Colonic mucosa (tissue), 4 donors: Measurements from ENCODE around the gene ALG12. TPM values are rescaled to one million over a fixed set of nuclear protein-coding genes. Genes with fewer than 3 reads are reported as not detected.

ENCODE experiments used
- DNase-seq: peaks from one replicate; pipeline ENCODE4 v3.0.0-alpha.2; 2020
- H3K27ac ChIP-seq: fragments of 200-600 bp; one replicate; pipeline ENCODE4 v1.8.0; 2021
- H3K27me3 ChIP-seq: fragments of 200-600 bp; one replicate; pipeline ENCODE4 v1.8.0; 2021
- H3K36me3 ChIP-seq: fragments of 200-600 bp; one replicate; pipeline ENCODE4 v1.8.0; 2021
- H3K4me1 ChIP-seq: fragments of 200-600 bp; one replicate; pipeline ENCODE4 v1.8.0; 2021; ENCODE audit warnings: mild to moderate bottlenecking
- H3K4me3 ChIP-seq: fragments of 200-600 bp; one replicate; pipeline ENCODE4 v1.8.0; 2021
- H3K9ac ChIP-seq, 2 donors: one replicate each; pipeline ENCODE4 v1.7.0; 2013; ENCODE audit warnings: control low read depth in 2 of 2, low read depth in 2 of 2, low read length in 2 of 2
- H3K9me3 ChIP-seq: fragments of 200-600 bp; one replicate; pipeline ENCODE4 v1.8.0; 2021
- intact Hi-C: fragments of 100-400 bp; cut with DNase I; formaldehyde crosslinking; loops from one replicate; pipeline ENCODE4 v1.14.1; 2022
- total RNA-seq, 2 donors: library from RNA; stranded (reverse); fragmentation: NEBNext Ultra II Directional in 1 of 2; extraction: Animal tissue kit (Norgen Biotek cat#: 25700) in 1 of 2; gene quantifications; one replicate each; pipeline ENCODE4 v1.2.1, GENCODE V29; 2021
- TF ChIP-seq, protein P1 (sequence below): fragments of 200-600 bp; IDR thresholded peaks from one replicate; pipeline ENCODE4 v1.8.0; 2022; ENCODE audit warnings: antibody characterized with exemption, mild to moderate bottlenecking
- donor health status: healthy.
- donor health status: DM: no; HTN: no; CAD: no.
- donor health status: DM: no; HTN: no; CAD: no.

The ALG12 gene
- total RNA-seq, 2 donors from 2014 or later, result 17.8 to 43.5 TPM

DNA sequence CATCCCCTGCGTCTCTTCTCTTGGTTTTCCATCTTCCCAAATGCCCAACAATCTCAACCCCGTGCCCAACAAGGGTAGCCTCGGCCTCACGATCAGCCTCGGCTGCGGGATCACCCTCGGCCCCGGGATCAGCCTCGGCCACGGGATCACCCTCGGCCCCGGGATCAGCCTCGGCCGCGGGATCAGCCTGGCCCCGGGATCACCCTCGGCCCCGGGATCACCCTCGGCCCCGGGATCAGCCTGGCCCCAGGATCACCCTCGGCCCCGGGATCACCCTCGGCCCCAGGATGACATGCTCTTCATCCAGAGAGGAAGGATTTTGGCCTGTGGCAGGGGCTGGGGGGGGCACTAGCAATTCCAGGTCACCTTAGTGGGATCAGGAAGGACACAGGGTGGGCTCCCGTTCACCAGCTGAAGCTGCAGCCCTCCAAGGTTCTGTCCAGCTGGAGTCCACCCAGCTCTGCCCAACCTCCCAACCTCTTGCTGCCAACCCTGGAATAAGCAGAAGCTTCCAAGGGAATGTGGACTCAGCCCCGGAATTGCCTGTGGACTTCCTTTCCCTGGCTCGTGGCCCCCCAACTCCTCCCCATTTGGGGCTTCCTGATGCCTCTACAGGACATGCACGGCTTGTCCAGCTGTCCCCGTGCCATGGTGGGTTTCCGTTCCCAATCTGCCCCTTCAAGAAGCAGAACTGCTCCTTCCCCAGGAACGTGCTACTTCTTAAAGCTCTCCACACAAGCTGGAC is 6.2 kb downstream of the ALG12 start:
- no peak for DNase-seq
- Histone ChIP-seq H3K27me3 (no peaks in the 10 kb centered on the region), H3K4me3 (no peak overlapping the region), H3K9ac (no peak overlapping the region), H3K9me3 (no peaks in the 10 kb centered on the region), H3K36me3 (no peaks in the 10 kb centered on the region), H3K4me1 (no peaks in the 10 kb centered on the region), H3K27ac (no peak overlapping the region)
- intact Hi-C loops, result no loop called here
- TF ChIP-seq, protein P1, sequence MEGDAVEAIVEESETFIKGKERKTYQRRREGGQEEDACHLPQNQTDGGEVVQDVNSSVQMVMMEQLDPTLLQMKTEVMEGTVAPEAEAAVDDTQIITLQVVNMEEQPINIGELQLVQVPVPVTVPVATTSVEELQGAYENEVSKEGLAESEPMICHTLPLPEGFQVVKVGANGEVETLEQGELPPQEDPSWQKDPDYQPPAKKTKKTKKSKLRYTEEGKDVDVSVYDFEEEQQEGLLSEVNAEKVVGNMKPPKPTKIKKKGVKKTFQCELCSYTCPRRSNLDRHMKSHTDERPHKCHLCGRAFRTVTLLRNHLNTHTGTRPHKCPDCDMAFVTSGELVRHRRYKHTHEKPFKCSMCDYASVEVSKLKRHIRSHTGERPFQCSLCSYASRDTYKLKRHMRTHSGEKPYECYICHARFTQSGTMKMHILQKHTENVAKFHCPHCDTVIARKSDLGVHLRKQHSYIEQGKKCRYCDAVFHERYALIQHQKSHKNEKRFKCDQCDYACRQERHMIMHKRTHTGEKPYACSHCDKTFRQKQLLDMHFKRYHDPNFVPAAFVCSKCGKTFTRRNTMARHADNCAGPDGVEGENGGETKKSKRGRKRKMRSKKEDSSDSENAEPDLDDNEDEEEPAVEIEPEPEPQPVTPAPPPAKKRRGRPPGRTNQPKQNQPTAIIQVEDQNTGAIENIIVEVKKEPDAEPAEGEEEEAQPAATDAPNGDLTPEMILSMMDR, result no peak

DNA sequence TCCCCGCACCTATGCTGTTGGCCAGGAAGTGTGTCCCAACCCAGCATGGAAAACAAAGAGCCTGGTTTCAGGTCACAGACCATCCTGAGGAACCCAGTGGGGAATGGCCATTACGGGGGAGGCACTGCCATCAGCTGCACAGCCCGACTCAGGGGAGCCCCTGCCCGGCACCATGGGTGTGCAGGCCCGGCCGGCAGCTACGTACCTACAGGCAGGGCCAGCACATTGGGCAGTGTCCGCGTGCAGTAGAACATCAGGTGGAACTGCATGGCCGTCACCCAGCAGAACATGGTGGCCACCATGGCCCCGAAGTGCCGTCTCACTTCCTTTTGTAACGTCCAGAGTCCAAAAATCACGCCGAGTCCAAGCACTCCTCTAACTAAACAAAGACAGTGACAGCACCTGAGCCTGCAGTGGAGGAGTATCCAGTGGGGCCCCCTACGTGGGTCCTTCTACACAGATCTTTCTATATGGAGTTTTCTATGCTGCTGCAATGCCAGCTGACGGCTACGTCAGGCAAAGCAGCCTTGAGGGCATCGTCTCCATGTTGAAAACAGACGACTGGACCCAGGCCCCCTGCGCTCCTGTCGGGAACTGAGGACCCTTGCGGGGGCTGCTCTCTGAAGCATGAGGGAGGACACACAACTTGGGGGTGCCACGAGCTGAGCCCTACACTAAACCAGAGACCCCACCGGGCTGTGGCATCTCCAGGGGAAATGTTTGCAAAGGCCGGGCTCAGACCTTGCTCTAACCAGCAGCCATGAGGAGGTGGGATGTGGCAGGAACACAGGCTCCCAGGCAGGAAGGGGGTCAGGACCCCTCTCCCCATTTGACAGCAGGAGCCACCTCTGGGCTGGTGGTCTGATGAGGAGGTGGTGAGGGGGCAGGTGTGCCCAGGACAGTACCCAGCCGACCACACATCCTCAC is 7.7 kb downstream of the ALG12 start:
- H3K36me3 ChIP-seq, result no peaks in the 10 kb centered on the region
- no peak overlapping the region for H3K9ac ChIP-seq
- no peaks in the 10 kb centered on the region for H3K27me3 ChIP-seq
- TF ChIP-seq, protein P1, result no peak
- intact Hi-C loops, result no loop called here
- no peak for DNase-seq
- no peaks in the 10 kb centered on the region for H3K4me1 ChIP-seq
- no peaks in the 10 kb centered on the region for H3K9me3 ChIP-seq
- no peak overlapping the region for H3K4me3 ChIP-seq
- H3K27ac ChIP-seq, result no peak overlapping the region

- no peaks in the 10 kb centered on the region for H3K27me3 ChIP-seq
- H3K27ac ChIP-seq, result no peak overlapping the region
- H3K9ac ChIP-seq, result no peak overlapping the region
- no peak overlapping the region for H3K4me3 ChIP-seq
- no peak for DNase-seq
- intact Hi-C loops, result no loop called here
- TF ChIP-seq, protein P1, result no peak
- H3K36me3 ChIP-seq, result no peaks in the 10 kb centered on the region
- H3K9me3 ChIP-seq, result no peaks in the 10 kb centered on the region
- H3K4me1 ChIP-seq, result no peaks in the 10 kb centered on the region
Observed at GRCh38 chr22:49909476-49910205, 8.6 kb downstream of the ALG12 start.

- Histone ChIP-seq H3K4me1 (no peaks in the 10 kb centered on the region), H3K27ac (no peak overlapping the region), H3K4me3 (no peak overlapping the region), H3K9me3 (no peaks in the 10 kb centered on the region), H3K27me3 (no peaks in the 10 kb centered on the region), H3K36me3 (no peaks in the 10 kb centered on the region), H3K9ac (no peak overlapping the region)
- intact Hi-C loops, result no loop called here
- TF ChIP-seq, protein P1, result no peak
- DNase-seq, result no peak
Observed at GRCh38 chr22:49907807-49908206, 10.4 kb downstream of the ALG12 start.

DNA sequence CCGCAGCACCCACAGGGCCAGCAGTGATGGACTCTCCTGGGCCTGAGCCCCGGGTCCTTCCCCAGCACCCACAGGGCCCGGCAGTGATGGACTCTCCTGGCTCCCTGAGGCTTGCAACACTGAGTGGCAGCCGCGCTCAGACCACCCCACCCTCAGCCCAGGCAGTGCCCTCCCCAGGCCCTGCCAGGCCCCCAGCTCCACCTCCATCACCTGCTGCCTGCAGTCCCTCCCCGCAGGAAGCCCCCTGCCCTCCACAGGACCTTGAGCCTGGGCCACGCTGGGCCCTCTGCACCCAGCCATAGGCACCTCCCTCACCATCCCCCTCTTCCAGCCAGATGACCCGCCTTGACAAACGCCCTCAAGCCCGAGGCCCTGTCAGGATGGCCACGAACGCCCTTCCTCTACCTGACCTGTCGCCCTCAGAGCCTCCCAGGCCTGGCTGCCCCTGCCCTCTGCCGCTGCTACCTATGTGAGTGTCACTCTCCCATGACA is 11.4 kb downstream of the ALG12 start:
- H3K9ac ChIP-seq, result no peak overlapping the region
- intact Hi-C loops, result no loop called here
- H3K4me3 ChIP-seq, result no peak overlapping the region
- no peaks in the 10 kb centered on the region for H3K4me1 ChIP-seq
- no peaks in the 10 kb centered on the region for H3K27me3 ChIP-seq
- no peak overlapping the region for H3K27ac ChIP-seq
- no peaks in the 10 kb centered on the region for H3K36me3 ChIP-seq
- no peak for DNase-seq
- TF ChIP-seq, protein P1, result no peak
- H3K9me3 ChIP-seq, result no peaks in the 10 kb centered on the region
